GM12801 (cell line): ENCODE measurements around the gene TENM4.

Source experiments
- TF ChIP-seq, protein P1 (sequence below): IDR thresholded peaks from one replicate; pipeline ENCODE4 v1.5.1; 2011; ENCODE audit warnings: control low read depth; ENCODE audit not compliant: insufficient read length; ENCODE audit errors: extremely low read depth

TENM4 gene

DNA sequence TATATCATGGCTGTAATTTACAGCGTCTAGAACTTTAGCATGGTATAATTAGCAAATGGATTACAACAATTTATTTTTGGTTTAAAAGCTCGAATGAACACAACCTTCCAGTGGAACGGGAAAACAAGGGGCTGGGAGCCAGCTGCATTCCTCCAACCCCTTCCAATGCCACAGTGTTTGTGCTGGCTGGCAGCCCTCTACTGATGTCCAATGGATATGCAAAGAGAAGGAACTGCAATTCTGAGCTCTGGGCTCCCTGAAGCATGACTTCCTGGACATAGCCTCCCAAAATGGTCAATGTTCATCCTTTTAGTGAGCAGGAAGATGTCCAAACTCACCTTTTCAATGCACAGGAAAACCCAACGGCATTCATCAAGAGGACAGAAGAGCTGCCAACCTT, 288.3 kb downstream of the TENM4 start:
- TF ChIP-seq, protein P1, sequence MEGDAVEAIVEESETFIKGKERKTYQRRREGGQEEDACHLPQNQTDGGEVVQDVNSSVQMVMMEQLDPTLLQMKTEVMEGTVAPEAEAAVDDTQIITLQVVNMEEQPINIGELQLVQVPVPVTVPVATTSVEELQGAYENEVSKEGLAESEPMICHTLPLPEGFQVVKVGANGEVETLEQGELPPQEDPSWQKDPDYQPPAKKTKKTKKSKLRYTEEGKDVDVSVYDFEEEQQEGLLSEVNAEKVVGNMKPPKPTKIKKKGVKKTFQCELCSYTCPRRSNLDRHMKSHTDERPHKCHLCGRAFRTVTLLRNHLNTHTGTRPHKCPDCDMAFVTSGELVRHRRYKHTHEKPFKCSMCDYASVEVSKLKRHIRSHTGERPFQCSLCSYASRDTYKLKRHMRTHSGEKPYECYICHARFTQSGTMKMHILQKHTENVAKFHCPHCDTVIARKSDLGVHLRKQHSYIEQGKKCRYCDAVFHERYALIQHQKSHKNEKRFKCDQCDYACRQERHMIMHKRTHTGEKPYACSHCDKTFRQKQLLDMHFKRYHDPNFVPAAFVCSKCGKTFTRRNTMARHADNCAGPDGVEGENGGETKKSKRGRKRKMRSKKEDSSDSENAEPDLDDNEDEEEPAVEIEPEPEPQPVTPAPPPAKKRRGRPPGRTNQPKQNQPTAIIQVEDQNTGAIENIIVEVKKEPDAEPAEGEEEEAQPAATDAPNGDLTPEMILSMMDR = no peak

DNA sequence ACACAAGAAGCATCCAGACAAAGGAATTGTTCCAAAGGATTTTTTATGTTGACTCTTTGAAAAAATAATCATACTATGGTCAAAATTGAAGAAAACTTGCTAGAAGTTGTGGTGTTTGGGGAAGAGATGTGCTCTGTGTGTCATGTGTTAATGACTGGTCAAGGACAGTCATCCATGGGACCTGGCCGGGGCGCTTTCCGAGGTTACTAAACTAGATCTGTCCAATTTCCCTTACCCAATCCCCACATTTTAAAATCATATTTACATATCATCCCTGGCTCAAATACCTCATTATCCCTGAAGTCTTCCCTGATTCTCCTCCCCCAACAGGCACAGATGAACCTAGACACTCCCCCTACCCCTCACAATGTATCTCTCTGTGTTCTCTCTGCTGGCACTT, 289.4 kb downstream of the TENM4 start:
- TF ChIP-seq, protein P1 = no peak

DNA sequence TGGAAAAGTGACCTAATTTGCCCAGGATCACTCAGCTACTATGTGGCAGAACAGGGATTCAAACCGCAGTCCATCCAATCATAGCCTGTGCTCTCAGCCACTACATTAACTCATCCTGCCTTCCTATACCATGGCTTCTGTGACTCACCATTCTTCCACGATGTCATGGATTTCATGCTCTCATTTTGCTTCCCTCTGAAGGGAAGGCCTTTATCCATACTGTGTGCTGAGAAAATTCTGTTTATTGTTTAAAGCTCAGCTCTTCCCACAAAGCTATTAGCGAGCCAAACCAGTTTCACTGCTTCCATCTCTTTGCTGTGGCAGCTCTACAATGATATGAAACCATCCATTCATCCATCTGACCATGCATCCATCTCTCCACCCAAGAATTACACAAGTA, 289.9 kb downstream of the TENM4 start:
- TF ChIP-seq, protein P1 = no peak

DNA sequence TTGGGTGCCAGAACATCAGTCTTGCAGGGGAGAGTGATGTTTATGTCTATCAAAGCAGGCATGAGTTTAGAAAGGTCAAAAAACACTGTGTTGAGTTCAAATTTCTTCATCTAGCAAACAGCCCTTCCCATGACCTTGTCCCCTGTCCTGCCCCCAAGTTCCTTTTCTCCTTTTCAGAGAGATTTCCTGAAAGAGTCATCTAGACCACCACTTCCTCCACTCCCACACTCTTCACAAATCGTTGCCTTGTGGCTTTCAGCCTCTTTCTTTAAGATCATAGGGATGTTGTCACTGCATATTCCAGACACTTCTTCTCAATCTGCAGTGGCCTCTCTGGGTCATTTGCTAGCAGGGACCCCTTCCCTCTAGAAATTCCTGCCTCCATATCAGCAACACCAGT, 290.5 kb downstream of the TENM4 start:
- TF ChIP-seq, protein P1 = no peak

DNA sequence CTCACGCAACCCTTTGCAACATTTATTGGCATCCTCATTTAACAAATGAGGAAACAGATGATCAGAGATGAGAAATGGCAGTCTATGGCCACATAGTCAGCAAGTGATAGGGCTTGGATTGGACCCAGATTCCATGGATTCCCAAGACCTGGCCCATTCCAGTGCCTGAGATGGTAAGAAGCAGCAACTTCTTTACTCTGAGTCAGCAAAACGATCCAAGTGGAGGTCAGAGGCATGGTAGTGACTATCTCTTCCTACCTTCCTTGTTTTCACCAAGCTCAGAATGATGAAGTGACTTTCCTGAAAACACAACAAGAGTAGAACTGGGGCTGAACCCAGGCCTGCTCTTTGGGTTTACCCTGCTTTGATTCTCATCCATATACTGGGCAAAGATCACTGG, 293.1 kb downstream of the TENM4 start:
- TF ChIP-seq, protein P1 = no peak

DNA sequence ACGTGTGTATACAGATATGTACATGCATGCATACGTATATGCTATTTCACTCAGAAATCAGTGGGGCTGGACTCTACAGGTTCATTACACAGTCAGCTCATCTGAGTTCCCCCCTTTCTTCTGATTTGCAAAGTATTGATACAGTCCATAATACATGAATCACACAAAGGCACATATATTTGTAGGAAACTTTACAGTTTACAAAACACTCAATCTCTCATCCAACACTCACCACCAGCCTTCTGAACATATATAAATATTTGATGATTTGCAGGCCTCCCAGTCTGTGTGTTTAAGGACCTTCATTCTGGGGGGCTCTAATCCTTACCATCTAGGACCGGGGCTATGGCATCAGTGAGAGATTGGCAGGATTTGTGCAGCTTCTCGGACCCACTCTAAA, 293.8 kb downstream of the TENM4 start:
- TF ChIP-seq, protein P1 = no peak

DNA sequence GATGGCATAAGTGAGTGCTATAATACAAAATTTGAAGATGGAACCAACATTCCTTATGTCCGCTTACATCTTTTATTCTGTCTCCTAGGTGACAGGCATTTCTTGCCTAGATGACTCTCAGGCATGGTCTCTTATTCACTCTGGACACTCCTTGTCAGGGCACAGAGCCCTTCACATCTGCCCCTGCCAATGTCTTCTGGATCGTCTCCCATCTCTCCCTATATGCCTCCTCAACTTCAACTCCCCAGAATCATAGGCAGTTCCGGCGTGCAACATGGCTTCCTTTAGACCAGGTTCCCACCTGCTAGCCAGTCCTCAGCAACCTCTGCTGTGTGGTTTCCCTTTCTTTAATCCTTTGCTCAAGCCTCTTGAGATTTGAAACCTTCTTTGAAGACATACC, 300.9 kb downstream of the TENM4 start:
- TF ChIP-seq, protein P1 = no peak

DNA sequence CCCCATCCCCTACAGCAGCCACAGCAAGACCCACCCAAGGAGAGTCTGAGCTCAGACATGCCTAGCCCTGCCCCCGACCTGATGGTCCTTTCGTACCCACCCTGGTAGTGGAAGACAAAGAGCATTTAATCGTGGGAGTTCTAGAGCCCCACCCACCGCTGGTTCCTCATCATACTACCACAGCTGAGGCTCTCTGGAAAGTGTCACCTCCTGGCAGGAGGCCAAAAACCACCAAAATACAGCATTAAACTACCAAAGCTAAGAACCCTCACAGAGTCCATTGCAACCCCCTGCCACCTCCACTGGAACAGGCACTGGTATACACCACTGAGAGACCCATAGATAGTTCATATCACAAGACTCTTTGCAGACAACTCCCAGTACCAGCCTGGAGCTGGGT, 311.1 kb downstream of the TENM4 start:
- TF ChIP-seq, protein P1 = no peak
